Fibroblast of lung (primary cell): ENCODE results near the gene SLC37A2.

ENCODE experiments used
- CTCF ChIP-seq, 2 donors: IDR thresholded peaks in 1 of 2; conservative IDR thresholded peaks in 1 of 2; 1 replicate in 1 of 2; 2 replicates in 1 of 2; pipeline ENCODE4 v1.5.1; 2011 to 2012; ENCODE audit warnings: low read length in 2 of 2, control low read depth in 1 of 2, inconsistent platforms in 1 of 2, low read depth in 1 of 2, mild to moderate bottlenecking in 1 of 2
- EZH2 ChIP-seq: IDR thresholded peaks from 2 replicates; pipeline ENCODE4 v1.5.1; 2012; ENCODE audit warnings: low read length, control low read depth, mild to moderate bottlenecking; ENCODE audit errors: missing control alignments

- TF ChIP-seq CTCF (conservative IDR thresholded peaks at IDR 0.05 in 1 of 2, IDR thresholded peaks at IDR 0.05 in 1 of 2; ENCODE audit: low read depth in 1 of 2, low read length in 2 of 2): no peak
- no peak for TF ChIP-seq EZH2
These were observed 731 bp upstream of the SLC37A2 start for GRCh38 chr11:125062218-125062930.
